GM10248 (cell line): ENCODE data around the gene BLOC1S3.

Experiments
- CTCF ChIA-PET: fragments of 300-600 bp; sonication (Branson Sonifier 250); formaldehyde crosslinking; extraction: SDS; loops from one replicate; lab custom pipeline; 2021; ENCODE audit warnings: antibody characterized with exemption; lab: Yijun Ruan, JAX
- POLR2A ChIA-PET: fragments of 350-650 bp; sonication (Branson Sonifier 250); formaldehyde crosslinking; extraction: SDS; loops from one replicate; lab custom pipeline; 2020; ENCODE audit warnings: antibody characterized with exemption; lab: Yijun Ruan, JAX
- DNase-seq: peaks from one replicate; pipeline ENCODE4 v3.0.0; 2012; ENCODE audit errors: extremely low spot score
- TF ChIP-seq, protein P1 (sequence below): IDR thresholded peaks from 2 replicates; pipeline ENCODE4 v1.5.1; 2012; ENCODE audit warnings: mild to moderate bottlenecking, low read depth; ENCODE audit errors: extremely low read depth, missing control alignments, control extremely low read depth

Gene BLOC1S3

DNA sequence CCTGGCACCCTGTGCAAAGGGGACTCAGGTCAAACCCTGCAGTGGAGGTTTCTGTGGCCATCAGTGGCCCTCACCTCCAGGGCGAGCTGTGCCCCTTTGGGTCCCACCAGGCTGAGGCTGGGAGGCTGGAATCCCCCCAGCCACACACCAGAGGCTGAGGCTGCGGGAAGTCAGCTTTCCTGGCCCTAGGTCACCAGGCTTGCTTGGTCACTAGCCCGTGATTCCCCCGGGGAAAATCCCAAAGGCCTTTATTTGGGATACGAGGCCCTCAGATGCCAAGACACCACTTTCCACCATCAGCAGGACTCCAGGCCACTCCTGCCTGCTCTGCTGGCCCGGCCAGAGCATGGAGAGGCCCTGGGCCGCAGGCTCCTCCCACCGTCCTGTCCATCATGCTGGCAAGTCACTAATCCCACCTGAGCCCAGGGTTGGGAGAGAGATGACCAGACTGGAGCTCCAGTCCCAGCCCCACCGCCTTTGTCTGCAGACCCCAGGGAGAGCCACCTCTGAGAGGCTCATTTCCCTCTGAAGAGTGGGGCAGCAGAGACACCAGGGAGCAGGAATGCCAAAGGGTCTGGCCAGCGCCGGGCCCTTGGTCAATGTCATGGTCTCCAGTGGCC is 22.5 kb upstream of the BLOC1S3 start:
- DNase-seq = no peak
- TF ChIP-seq, protein P1, sequence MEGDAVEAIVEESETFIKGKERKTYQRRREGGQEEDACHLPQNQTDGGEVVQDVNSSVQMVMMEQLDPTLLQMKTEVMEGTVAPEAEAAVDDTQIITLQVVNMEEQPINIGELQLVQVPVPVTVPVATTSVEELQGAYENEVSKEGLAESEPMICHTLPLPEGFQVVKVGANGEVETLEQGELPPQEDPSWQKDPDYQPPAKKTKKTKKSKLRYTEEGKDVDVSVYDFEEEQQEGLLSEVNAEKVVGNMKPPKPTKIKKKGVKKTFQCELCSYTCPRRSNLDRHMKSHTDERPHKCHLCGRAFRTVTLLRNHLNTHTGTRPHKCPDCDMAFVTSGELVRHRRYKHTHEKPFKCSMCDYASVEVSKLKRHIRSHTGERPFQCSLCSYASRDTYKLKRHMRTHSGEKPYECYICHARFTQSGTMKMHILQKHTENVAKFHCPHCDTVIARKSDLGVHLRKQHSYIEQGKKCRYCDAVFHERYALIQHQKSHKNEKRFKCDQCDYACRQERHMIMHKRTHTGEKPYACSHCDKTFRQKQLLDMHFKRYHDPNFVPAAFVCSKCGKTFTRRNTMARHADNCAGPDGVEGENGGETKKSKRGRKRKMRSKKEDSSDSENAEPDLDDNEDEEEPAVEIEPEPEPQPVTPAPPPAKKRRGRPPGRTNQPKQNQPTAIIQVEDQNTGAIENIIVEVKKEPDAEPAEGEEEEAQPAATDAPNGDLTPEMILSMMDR = no peak
- ChIA-PET POLR2A (no interaction called here), CTCF (no interaction called here)

DNA sequence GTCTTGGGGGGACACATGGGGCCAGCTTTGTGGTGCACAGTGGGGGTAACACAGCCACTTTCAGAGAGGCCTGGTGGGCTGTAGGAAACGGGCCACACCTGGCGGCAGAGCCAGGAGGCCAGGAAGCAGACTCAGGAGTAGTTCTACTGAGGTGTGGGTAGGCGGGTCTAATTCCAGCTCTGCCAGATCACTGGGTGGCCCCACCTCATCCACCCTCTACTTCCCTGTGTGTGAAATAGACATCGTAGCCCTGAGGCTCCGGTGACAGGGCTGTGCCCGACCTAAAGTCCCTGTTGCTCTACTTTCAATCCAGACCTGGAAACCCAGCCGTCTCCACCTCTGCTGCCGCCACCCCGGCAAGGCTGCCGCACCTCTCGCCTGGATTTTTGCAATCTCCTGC is 21.8 kb upstream of the BLOC1S3 start:
- ChIA-PET CTCF (no interaction called here), POLR2A (no interaction called here)
- no peak for DNase-seq
- TF ChIP-seq, protein P1 = no peak

DNA sequence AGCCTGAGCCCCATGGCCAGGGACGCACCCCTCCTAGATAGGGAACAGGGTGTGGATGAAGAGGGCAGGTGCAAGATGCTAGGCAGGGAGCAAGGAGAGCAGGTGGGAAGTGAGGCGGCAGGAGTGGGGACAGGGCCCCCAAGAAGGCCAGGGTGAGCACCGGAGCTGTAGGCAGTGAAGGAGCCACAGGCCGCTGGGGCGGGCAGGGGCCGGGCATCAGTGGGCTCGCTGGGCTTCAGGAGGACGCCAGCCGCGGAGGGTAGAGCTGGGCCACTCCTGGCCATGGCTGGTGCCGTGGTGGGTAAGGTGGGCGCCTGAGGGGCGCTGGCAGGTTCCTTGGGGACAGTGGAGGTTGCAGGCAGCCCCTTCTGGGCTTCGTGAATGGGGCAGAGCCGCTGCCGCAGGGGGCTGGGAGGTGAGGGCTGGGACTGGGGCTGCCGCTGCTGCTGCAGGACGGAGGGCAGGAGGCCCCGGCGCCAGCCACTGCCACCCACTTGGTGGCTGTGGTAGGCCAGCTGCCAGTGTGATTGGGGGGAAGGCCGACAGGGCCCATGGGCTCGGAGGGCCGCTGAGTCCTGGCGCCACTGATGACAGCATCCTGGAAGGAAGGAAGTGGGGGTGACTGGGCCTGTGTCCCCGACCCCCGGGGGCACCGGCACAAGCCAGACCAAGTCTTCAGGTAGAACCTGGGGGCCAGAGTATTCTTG is 19.9 kb upstream of the BLOC1S3 start:
- ChIA-PET CTCF (no interaction called here), POLR2A (no interaction called here)
- TF ChIP-seq, protein P1 = no peak
- no peak for DNase-seq

DNA sequence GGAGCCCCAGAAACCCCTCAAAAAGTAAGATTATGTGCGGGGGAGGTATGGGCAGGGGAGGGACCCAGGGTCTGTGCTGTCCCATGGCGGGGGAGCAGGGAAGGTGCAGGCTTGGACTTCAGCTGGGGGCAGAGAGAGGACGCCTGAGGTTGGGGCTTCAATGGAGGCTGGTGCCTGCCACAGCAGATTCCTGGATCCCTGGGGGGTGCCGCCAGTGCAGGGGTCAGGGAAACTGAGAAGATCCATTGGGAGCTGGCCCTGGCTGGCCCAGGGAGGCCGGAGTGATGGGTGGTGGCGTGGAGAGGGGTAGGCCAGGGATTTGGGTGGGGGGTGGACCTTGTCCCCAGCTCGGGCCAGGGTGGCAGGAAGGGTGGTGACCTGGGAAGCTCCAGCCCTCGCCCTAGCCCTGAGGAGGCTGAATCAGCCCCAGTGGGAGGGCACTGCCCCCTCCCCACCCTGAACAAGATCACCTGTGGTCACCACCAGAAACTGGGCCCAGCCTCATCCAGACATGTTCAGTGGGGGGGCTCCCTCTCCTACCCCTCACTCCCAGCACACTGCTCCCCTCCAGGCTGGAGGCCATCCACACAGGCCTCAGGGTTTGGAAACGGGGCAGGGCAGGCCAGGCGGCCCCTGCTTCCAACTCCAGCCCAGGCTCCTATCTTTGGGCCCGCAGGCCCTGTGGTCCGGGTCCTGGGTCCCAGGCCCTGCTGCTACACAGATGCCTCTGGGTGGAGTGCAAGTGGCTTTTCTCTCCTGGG is 19.2 kb upstream of the BLOC1S3 start:
- ChIA-PET CTCF (no interaction called here), POLR2A (no interaction called here)

DNA sequence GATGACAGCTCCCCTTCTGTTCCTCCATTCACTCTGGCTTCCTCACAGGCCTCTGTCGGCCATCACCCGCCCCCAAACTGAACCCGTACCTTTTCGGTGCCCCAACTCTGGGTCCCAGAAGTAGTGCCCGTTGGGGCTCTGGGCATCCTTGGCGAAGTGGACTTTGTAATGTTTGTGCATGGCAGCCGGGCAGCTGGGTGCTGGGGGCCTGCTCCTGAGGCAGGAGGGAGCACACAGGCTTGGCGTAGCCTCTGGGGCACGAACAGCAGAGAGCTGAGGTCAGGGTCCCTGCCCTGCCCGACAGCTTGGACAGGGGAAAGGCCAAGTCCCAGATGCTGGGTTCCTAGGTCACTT is 18.6 kb upstream of the BLOC1S3 start:
- no peak for DNase-seq
- ChIA-PET POLR2A (no interaction called here), CTCF (interaction anchor here (1.8 kb wide), 1 partner anchor 11 kb away, joined by 5 read pairs; no protein-coding TSS in a partner anchor)
- TF ChIP-seq, protein P1 = no peak

More for the DNA sequence above, 19.2 kb upstream of the BLOC1S3 start:
- TF ChIP-seq, protein P1 = no peak
- DNase-seq = no peak
